ENCODE results near the gene PLA2R1.

PLA2R1 gene

DNA sequence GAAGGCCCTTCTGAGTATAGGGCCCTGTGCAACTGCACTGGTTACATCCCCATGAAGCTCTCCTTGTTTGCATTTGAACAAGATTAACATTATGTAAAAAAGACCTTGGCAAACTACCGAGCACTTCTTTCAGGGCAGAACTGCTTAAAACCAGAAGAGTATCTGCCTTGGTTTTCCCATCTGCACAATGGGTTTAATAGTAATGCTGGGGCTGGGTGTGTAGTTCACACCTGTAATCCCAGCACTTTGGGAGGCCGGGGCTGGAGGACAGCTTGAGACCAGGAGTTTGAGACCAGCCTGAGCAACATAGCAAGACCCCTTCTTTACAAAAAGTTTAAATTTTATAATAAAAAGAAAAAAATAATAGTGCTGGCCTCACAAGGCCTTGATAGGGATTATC, 8.5 kb downstream of the PLA2R1 start:
- H2AFZ ChIP-seq (ENCODE audit: low read length), result no peak overlapping the region
- H3K4me2 ChIP-seq (ENCODE audit: low read length), result no peak overlapping the region
- H3K79me2 ChIP-seq (ENCODE audit: insufficient read depth, low read length), result no peaks in the 10 kb centered on the region
- H3K4me1 ChIP-seq (ENCODE audit: insufficient read depth, low read length, severe bottlenecking), result no peaks in the 10 kb centered on the region
- no peak overlapping the region for H3K9ac ChIP-seq (ENCODE audit: low read length)
- TF ChIP-seq, protein P1, sequence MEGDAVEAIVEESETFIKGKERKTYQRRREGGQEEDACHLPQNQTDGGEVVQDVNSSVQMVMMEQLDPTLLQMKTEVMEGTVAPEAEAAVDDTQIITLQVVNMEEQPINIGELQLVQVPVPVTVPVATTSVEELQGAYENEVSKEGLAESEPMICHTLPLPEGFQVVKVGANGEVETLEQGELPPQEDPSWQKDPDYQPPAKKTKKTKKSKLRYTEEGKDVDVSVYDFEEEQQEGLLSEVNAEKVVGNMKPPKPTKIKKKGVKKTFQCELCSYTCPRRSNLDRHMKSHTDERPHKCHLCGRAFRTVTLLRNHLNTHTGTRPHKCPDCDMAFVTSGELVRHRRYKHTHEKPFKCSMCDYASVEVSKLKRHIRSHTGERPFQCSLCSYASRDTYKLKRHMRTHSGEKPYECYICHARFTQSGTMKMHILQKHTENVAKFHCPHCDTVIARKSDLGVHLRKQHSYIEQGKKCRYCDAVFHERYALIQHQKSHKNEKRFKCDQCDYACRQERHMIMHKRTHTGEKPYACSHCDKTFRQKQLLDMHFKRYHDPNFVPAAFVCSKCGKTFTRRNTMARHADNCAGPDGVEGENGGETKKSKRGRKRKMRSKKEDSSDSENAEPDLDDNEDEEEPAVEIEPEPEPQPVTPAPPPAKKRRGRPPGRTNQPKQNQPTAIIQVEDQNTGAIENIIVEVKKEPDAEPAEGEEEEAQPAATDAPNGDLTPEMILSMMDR (IDR thresholded peaks at IDR 0.05; ENCODE audit: low read length), result no peak
- TF ChIP-seq EZH2 (IDR thresholded peaks at IDR 0.05; ENCODE audit: borderline replicate concordance, low read length), result no peak
- H3K27ac ChIP-seq (ENCODE audit: low read depth, low read length, poor library complexity, severe bottlenecking), result no peak overlapping the region
- no peaks in the 10 kb centered on the region for H3K9me2 ChIP-seq (ENCODE audit: low read depth, low read length)
- H3K4me3 ChIP-seq (ENCODE audit: low read depth, low read length, poor library complexity, severe bottlenecking), result no peak overlapping the region
- H4K20me1 ChIP-seq (ENCODE audit: insufficient read depth, low read length), result no peaks in the 10 kb centered on the region
- no peaks in the 10 kb centered on the region for H3K9me3 ChIP-seq (ENCODE audit: low read length)
- no peaks in the 10 kb centered on the region for H3F3A ChIP-seq (ENCODE audit: insufficient read depth, low read length)
- H3K27me3 ChIP-seq (ENCODE audit: insufficient read depth, low read length), result no peaks in the 10 kb centered on the region
- H3K36me3 ChIP-seq (ENCODE audit: insufficient read depth, low read length), result no peaks in the 10 kb centered on the region

DNA sequence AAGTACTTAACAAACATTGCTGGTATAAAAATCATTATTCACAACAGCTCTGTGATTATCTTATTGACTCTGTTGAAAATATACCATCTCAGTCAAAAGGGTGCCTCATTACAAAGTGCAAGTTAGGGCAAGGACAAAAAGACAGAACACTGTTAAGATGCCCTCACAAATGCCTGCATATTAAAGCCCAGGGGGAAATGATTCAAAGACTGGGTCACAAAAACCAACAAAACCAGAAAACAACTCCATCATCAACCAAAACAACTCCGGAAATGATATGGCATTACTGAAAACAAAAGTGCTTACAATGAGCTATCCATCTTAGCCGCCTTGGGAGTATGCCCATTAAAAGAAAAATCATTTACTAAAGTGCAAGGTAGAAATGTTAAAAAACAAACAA, 9.9 kb downstream of the PLA2R1 start:
- H3K79me2 ChIP-seq (ENCODE audit: insufficient read depth, low read length), result no peaks in the 10 kb centered on the region
- no peaks in the 10 kb centered on the region for H3K4me1 ChIP-seq (ENCODE audit: insufficient read depth, low read length, severe bottlenecking)
- no peaks in the 10 kb centered on the region for H3K36me3 ChIP-seq (ENCODE audit: insufficient read depth, low read length)
- H3K9ac ChIP-seq (ENCODE audit: low read length), result no peak overlapping the region
- no peak overlapping the region for H3K4me2 ChIP-seq (ENCODE audit: low read length)
- H3K27ac ChIP-seq (ENCODE audit: low read depth, low read length, poor library complexity, severe bottlenecking), result no peak overlapping the region
- H4K20me1 ChIP-seq (ENCODE audit: insufficient read depth, low read length), result no peaks in the 10 kb centered on the region
- H3K27me3 ChIP-seq (ENCODE audit: insufficient read depth, low read length), result no peaks in the 10 kb centered on the region
- H2AFZ ChIP-seq (ENCODE audit: low read length), result no peak overlapping the region
- H3K9me2 ChIP-seq (ENCODE audit: low read depth, low read length), result no peaks in the 10 kb centered on the region
- H3F3A ChIP-seq (ENCODE audit: insufficient read depth, low read length), result no peaks in the 10 kb centered on the region
- TF ChIP-seq, protein P1 (IDR thresholded peaks at IDR 0.05; ENCODE audit: low read length), result no peak
- TF ChIP-seq EZH2 (IDR thresholded peaks at IDR 0.05; ENCODE audit: borderline replicate concordance, low read length), result no peak
- H3K9me3 ChIP-seq (ENCODE audit: low read length), result no peaks in the 10 kb centered on the region
- H3K4me3 ChIP-seq (ENCODE audit: low read depth, low read length, poor library complexity, severe bottlenecking), result no peak overlapping the region

DNA sequence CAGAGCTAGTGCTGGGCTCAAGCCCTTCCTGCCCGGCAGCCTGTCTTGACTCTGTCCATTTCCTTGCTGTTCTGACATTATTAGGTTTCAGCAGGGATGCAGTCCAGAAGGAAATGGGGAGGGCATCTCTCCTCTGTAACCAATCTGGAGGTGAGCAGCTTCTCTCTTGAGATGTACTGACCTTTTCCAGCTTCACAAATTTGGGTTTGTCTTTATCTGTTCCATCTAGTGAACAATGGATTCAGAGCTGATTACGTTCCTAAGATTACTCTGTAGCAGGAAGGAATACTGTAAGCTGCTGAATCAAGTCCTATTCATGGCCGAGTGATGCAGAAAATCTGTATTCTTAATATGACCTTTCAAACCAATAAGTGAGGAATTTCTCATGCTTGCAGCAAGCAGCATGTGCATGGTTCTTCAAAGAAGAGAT, 11.0 kb downstream of the PLA2R1 start:
- Histone ChIP-seq H3K27me3 (ENCODE audit: insufficient read depth, low read length) (no peaks in the 10 kb centered on the region), H3F3A (ENCODE audit: insufficient read depth, low read length) (no peaks in the 10 kb centered on the region), H4K20me1 (ENCODE audit: insufficient read depth, low read length) (no peaks in the 10 kb centered on the region), H3K36me3 (ENCODE audit: insufficient read depth, low read length) (no peaks in the 10 kb centered on the region), H3K79me2 (ENCODE audit: insufficient read depth, low read length) (no peaks in the 10 kb centered on the region), H3K9ac (ENCODE audit: low read length) (no peak overlapping the region), H3K4me1 (ENCODE audit: insufficient read depth, low read length, severe bottlenecking) (no peaks in the 10 kb centered on the region), H3K4me2 (ENCODE audit: low read length) (no peak overlapping the region), H3K9me2 (ENCODE audit: low read depth, low read length) (no peaks in the 10 kb centered on the region), H2AFZ (ENCODE audit: low read length) (no peak overlapping the region), H3K4me3 (ENCODE audit: low read depth, low read length, poor library complexity, severe bottlenecking) (no peak overlapping the region), H3K9me3 (ENCODE audit: low read length) (no peaks in the 10 kb centered on the region), H3K27ac (ENCODE audit: low read depth, low read length, poor library complexity, severe bottlenecking) (no peak overlapping the region)
- TF ChIP-seq EZH2 (IDR thresholded peaks at IDR 0.05; ENCODE audit: borderline replicate concordance, low read length), result no peak
- TF ChIP-seq, protein P1 (IDR thresholded peaks at IDR 0.05; ENCODE audit: low read length), result no peak
